Endothelial cell (in vitro differentiated cells): ENCODE data around the gene NFIB. TPM values are rescaled to one million over a fixed set of nuclear protein-coding genes. Genes with fewer than 3 reads are reported as not detected.

Source experiments
- DNase-seq: peaks from one replicate; pipeline ENCODE4 v3.0.0; 2021; ENCODE audit warnings: low spot score
- H3K27ac Mint-ChIP-seq: one replicate; pipeline ENCODE4 v1.8.0; 2021; ENCODE audit warnings: mixed read lengths, inconsistent platforms; ENCODE audit not compliant: unreplicated experiment
- H3K27me3 Mint-ChIP-seq: one replicate; pipeline ENCODE4 v1.8.0; 2021; ENCODE audit warnings: mild to moderate bottlenecking, moderate library complexity, mixed read lengths, inconsistent platforms; ENCODE audit not compliant: unreplicated experiment
- H3K36me3 Mint-ChIP-seq: one replicate; pipeline ENCODE4 v1.8.0; 2021; ENCODE audit warnings: mild to moderate bottlenecking, low read depth, mixed read lengths, inconsistent platforms; ENCODE audit not compliant: unreplicated experiment
- H3K4me1 Mint-ChIP-seq: one replicate; pipeline ENCODE4 v1.8.0; 2021; ENCODE audit warnings: mild to moderate bottlenecking, mixed read lengths, inconsistent platforms; ENCODE audit not compliant: unreplicated experiment
- H3K4me3 Mint-ChIP-seq: one replicate; pipeline ENCODE4 v1.8.0; 2021; ENCODE audit warnings: mild to moderate bottlenecking, mixed read lengths, inconsistent platforms; ENCODE audit not compliant: unreplicated experiment
- H3K9me3 Mint-ChIP-seq: one replicate; pipeline ENCODE4 v1.8.0; 2021; ENCODE audit warnings: mixed read lengths, inconsistent platforms; ENCODE audit not compliant: unreplicated experiment
- total RNA-seq: library from RNA; stranded (reverse); fragmentation: NEBNext Ultra II Directional; extraction: Animal tissue kit (Norgen Biotek cat#: 25700); gene quantifications from one replicate; pipeline ENCODE4 v1.2.1, GENCODE V29; 2021; ENCODE audit not compliant: unreplicated experiment
- TF ChIP-seq, protein P1 (sequence below): fragments of 200-600 bp; sonication (generic); IDR thresholded peaks from one replicate; pipeline ENCODE4 v1.5.0; 2021; ENCODE audit warnings: antibody characterized with exemption; ENCODE audit not compliant: unreplicated experiment

The NFIB gene
- total RNA-seq, 1 donor from 2014 or later, result 120 TPM

DNA sequence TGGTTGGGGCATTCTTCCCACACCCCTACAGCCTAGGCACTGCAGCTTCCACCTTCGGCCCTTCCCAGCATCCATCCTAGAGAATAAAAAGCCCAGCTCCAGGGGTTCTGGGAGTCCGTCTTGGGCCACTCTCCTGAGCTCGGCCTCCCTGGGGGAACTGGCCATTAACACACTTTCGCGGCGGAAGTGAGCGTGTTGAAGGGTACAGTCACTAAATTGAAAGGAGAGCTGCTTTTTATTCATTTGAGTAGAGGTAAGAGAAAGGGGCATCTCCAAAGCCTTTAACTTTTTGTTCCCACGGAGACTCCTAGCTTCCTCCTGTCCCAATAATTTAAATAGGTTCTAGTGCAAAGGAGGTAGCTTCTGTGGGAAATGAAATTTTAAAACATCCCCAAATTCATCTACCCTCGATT lies 31.0 kb upstream of the NFIB start:
- peaks cover 6% of the 10 kb centered on the region for H3K36me3 Mint-ChIP-seq
- H3K9me3 Mint-ChIP-seq, result no peaks in the 10 kb centered on the region
- TF ChIP-seq, protein P1, sequence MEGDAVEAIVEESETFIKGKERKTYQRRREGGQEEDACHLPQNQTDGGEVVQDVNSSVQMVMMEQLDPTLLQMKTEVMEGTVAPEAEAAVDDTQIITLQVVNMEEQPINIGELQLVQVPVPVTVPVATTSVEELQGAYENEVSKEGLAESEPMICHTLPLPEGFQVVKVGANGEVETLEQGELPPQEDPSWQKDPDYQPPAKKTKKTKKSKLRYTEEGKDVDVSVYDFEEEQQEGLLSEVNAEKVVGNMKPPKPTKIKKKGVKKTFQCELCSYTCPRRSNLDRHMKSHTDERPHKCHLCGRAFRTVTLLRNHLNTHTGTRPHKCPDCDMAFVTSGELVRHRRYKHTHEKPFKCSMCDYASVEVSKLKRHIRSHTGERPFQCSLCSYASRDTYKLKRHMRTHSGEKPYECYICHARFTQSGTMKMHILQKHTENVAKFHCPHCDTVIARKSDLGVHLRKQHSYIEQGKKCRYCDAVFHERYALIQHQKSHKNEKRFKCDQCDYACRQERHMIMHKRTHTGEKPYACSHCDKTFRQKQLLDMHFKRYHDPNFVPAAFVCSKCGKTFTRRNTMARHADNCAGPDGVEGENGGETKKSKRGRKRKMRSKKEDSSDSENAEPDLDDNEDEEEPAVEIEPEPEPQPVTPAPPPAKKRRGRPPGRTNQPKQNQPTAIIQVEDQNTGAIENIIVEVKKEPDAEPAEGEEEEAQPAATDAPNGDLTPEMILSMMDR, result no peak
- DNase-seq, result no peak
- H3K4me3 Mint-ChIP-seq, result no peak overlapping the region
- H3K4me1 Mint-ChIP-seq, result peaks cover 24% of the 10 kb centered on the region
- H3K27me3 Mint-ChIP-seq, result peaks cover 38% of the 10 kb centered on the region
- H3K27ac Mint-ChIP-seq, result no peak overlapping the region

DNA sequence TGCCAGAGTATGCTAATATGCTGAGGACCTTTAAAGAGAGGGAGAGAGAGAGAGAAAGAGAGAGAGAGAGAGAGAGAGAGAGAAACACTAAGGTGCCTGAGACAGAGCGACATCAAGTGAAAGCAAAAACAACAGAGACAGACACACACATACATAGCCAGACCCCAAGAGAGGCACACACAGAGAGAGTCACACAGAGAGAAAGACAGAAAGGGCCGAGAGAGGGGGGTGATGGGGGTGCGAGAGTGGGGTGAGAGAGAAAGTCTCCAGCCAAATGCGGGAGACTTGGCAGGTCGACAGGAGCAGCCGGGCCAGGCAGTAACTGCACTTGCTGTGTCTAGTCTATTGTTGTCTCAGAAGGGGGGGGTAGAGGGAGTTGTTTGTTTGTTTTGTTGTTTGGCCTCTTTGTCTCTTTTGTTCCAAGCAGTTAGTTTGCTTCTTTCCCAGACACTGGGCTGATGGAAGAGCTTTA lies 30.1 kb upstream of the NFIB start:
- H3K36me3 Mint-ChIP-seq, result peaks cover 6% of the 10 kb centered on the region
- H3K27me3 Mint-ChIP-seq, result peaks cover 37% of the 10 kb centered on the region
- H3K27ac Mint-ChIP-seq, result no peak overlapping the region
- H3K4me3 Mint-ChIP-seq, result no peak overlapping the region
- H3K9me3 Mint-ChIP-seq, result no peaks in the 10 kb centered on the region
- DNase-seq, result peak; percentile 31
- TF ChIP-seq, protein P1, result no peak
- H3K4me1 Mint-ChIP-seq, result peaks cover 20% of the 10 kb centered on the region

DNA sequence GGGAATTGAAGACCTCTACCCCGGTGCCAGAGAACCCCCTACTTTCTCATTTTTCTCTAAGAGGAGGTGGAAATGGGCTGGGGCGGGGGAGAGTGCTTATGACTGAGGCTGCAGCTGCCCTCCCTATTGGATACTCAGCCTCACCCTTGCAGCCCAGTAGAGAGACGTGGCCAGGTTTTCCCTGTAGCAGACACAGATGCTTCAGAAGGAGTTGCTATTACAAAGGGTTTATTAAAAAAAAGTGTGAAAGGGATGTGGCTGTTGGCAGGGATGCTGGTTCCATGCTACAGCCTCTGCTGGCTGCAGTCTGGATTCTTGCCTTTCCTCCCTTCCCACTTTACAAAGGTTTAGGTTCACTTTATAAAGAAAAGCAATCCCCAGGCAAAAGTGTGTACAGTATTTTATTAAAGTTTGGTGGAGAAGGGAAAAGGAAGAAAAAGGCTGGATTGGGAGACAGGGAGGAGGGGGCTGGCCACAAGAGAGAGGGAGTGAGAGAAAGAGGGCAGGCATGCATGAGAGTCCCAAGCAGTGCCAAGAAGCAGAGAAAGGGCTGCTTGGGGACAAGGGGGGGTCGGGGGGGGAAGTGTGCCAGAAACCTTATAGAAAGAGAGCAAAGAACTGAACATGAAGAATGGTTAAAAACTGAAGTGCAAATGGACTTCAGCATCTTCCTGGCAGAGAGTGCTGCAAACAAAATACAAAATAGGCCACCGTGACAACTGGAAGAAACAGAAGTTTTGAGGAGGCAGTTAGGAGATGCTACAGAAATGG lies 29.5 kb upstream of the NFIB start:
- Mint-ChIP-seq H3K27me3 (peaks cover 32% of the 10 kb centered on the region), H3K27ac (no peak overlapping the region), H3K36me3 (peaks cover 6% of the 10 kb centered on the region), H3K4me3 (no peak overlapping the region), H3K9me3 (no peaks in the 10 kb centered on the region), H3K4me1 (peaks cover 18% of the 10 kb centered on the region)
- no peak for DNase-seq
- TF ChIP-seq, protein P1, result no peak

DNA sequence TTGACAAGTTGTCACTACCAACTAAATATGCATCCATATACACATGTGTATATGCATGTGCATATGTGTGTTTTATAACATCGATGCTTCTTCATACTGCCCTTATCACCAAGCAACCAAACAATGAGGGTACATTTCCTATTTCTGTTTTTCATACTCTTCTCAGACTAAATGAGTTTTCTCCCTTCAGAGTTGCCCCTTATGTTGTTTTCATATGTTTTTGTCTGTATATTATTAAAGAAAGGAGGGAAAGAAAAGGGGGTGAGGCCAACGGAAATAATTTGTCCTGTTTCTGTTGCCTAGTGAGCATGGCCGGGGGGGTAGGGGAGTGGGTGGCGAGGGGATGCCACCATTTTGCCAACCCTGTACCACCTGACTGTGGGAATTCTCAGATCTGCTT lies 28.8 kb upstream of the NFIB start:
- H3K4me3 Mint-ChIP-seq, result no peak overlapping the region
- H3K27ac Mint-ChIP-seq, result no peak overlapping the region
- H3K36me3 Mint-ChIP-seq, result peaks cover 3% of the 10 kb centered on the region
- no peaks in the 10 kb centered on the region for H3K9me3 Mint-ChIP-seq
- TF ChIP-seq, protein P1, result no peak
- H3K27me3 Mint-ChIP-seq, result peaks cover 29% of the 10 kb centered on the region
- no peak for DNase-seq
- H3K4me1 Mint-ChIP-seq, result peaks cover 14% of the 10 kb centered on the region

DNA sequence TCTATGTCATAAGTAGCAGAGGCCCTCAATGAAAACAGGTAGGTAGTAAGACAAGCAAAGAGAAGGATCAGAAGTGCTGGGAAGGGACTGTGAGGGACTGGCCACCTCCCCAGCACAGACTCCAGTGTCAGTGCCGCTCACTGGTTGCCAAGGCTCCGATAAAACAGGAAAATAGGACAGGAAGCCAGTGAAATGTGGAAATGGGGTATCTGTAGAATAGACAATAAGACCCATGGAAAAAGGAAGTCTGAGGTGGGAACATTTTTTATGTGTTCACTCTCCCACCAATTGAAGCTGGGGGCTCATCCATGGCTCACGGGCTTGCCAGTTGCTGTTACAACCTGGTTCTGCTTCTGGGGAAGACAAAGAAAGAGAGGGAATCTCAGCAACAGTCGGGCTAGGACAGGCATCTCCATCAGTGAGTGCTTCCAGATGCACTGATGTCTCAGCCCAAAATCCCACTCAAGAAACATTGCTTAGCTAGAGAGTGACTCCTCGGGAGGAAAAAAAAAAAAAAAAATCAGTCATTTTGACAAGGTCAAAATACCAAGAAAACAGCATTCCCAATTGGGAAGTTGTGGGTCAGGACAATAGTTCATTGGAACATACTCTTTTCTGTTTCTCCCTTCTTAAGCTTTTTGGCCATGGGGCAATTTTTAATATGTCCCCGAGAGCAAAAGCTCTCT lies 27.6 kb upstream of the NFIB start:
- peak; percentile 53 for DNase-seq
- H3K9me3 Mint-ChIP-seq, result no peaks in the 10 kb centered on the region
- peaks cover 3% of the 10 kb centered on the region for H3K36me3 Mint-ChIP-seq
- peak overlapping the region; percentile 75 for H3K4me3 Mint-ChIP-seq
- TF ChIP-seq, protein P1, result no peak
- H3K4me1 Mint-ChIP-seq, result peaks cover 10% of the 10 kb centered on the region
- H3K27me3 Mint-ChIP-seq, result peaks cover 21% of the 10 kb centered on the region
- H3K27ac Mint-ChIP-seq, result no peak overlapping the region
